H9 (cell line): ENCODE results near the gene UBE2L5. TPM values are rescaled to one million over a fixed set of nuclear protein-coding genes. Genes with fewer than 3 reads are reported as not detected.

ENCODE experiments used
- DNase-seq: peaks from one replicate; pipeline ENCODE4 v3.0.0-alpha.2; 2017
- H2AFZ ChIP-seq: one replicate; pipeline ENCODE4 v1.6.1; 2013; ENCODE audit warnings: mild to moderate bottlenecking, low read length, control low read depth, moderate library complexity
- H2AK5ac ChIP-seq: 2 replicates; pipeline ENCODE4 v1.6.1; 2013; ENCODE audit warnings: low read length, control low read depth, mixed read lengths; ENCODE audit not compliant: insufficient read length
- H2BK120ac ChIP-seq: one replicate; pipeline ENCODE4 v1.6.1; 2013; ENCODE audit warnings: low read depth, mild to moderate bottlenecking, low read length, control low read depth, inconsistent platforms; ENCODE audit not compliant: poor library complexity, severe bottlenecking
- H2BK12ac ChIP-seq: 2 replicates; pipeline ENCODE4 v1.6.1; 2013; ENCODE audit warnings: low read length, control low read depth, mixed read lengths, low read depth; ENCODE audit not compliant: insufficient read length
- H2BK15ac ChIP-seq: 2 replicates; pipeline ENCODE4 v1.6.1; 2013; ENCODE audit warnings: low read depth, low read length, control low read depth
- H2BK20ac ChIP-seq: one replicate; pipeline ENCODE4 v1.6.1; 2013; ENCODE audit warnings: low read depth, mild to moderate bottlenecking, low read length, control low read depth, inconsistent platforms; ENCODE audit not compliant: poor library complexity, severe bottlenecking
- H2BK5ac ChIP-seq: 2 replicates; pipeline ENCODE4 v1.6.1; 2013; ENCODE audit warnings: low read length, control low read depth, mixed read lengths; ENCODE audit not compliant: insufficient read length
- H3K14ac ChIP-seq: 2 replicates; pipeline ENCODE4 v1.6.1; 2013; ENCODE audit warnings: low read length, control low read depth; ENCODE audit not compliant: insufficient read depth
- H3K18ac ChIP-seq: 2 replicates; pipeline ENCODE4 v1.6.1; 2013; ENCODE audit warnings: low read depth, mild to moderate bottlenecking, mixed read lengths, low read length, control low read depth; ENCODE audit not compliant: insufficient read length
- H3K23ac ChIP-seq: 2 replicates; pipeline ENCODE4 v1.6.1; 2013; ENCODE audit warnings: low read length, control low read depth, mixed read lengths, low read depth; ENCODE audit not compliant: insufficient read length
- H3K23me2 ChIP-seq: 2 replicates; pipeline ENCODE4 v1.6.1; 2013; ENCODE audit warnings: low read depth, mild to moderate bottlenecking, mixed read lengths, low read length, control low read depth; ENCODE audit not compliant: insufficient read length, poor library complexity, severe bottlenecking
- H3K27ac ChIP-seq: 2 replicates; pipeline ENCODE4 v1.5.1; 2013; ENCODE audit warnings: low read length, control low read depth, mixed read lengths, low read depth; ENCODE audit not compliant: insufficient read length
- H3K27me3 ChIP-seq: 2 replicates; pipeline ENCODE4 v1.6.1; 2013; ENCODE audit warnings: low read length, control low read depth, inconsistent platforms; ENCODE audit not compliant: insufficient read depth
- H3K4ac ChIP-seq: 2 replicates; pipeline ENCODE4 v1.6.1; 2013; ENCODE audit warnings: low read depth, mild to moderate bottlenecking, control low read depth, inconsistent platforms, low read length, moderate library complexity
- H3K4me1 ChIP-seq: 2 replicates; pipeline ENCODE4 v1.6.1; 2013; ENCODE audit warnings: low read length, control low read depth, inconsistent platforms; ENCODE audit not compliant: insufficient read depth
- H3K4me2 ChIP-seq: 2 replicates; pipeline ENCODE4 v1.6.1; 2013; ENCODE audit warnings: low read length, control low read depth, mixed read lengths; ENCODE audit not compliant: insufficient read length, insufficient read depth
- H3K56ac ChIP-seq: 2 replicates; pipeline ENCODE4 v1.6.1; 2013; ENCODE audit warnings: low read depth, mild to moderate bottlenecking, mixed read lengths, low read length, control low read depth; ENCODE audit not compliant: insufficient read length
- H3K79me1 ChIP-seq: 2 replicates; pipeline ENCODE4 v1.6.1; 2013; ENCODE audit warnings: low read depth, mild to moderate bottlenecking, moderate library complexity, low read length, control low read depth, inconsistent platforms; ENCODE audit not compliant: insufficient read depth, poor library complexity, severe bottlenecking
- H3K79me2 ChIP-seq: 2 replicates; pipeline ENCODE4 v1.6.1; 2013; ENCODE audit warnings: low read length, control low read depth, inconsistent platforms; ENCODE audit not compliant: insufficient read depth
- H3K9ac ChIP-seq: 2 replicates; pipeline ENCODE4 v1.6.1; 2013; ENCODE audit warnings: low read length, control low read depth, mixed read lengths; ENCODE audit not compliant: insufficient read length; ENCODE audit errors: extremely low read depth
- H3K9me3 ChIP-seq: one replicate; pipeline ENCODE4 v1.6.1; 2013; ENCODE audit warnings: low read depth, low read length, inconsistent platforms; ENCODE audit not compliant: control insufficient read depth
- H3T11ph ChIP-seq: one replicate; pipeline ENCODE4 v1.6.1; 2013; ENCODE audit warnings: mild to moderate bottlenecking, low read length, control low read depth, inconsistent platforms
- H4K20me1 ChIP-seq: one replicate; pipeline ENCODE4 v1.6.1; 2013; ENCODE audit not compliant: control insufficient read depth, insufficient read length, insufficient read depth
- H4K5ac ChIP-seq: 2 replicates; pipeline ENCODE4 v1.6.1; 2013; ENCODE audit warnings: low read depth, mild to moderate bottlenecking, mixed read lengths, low read length, control low read depth; ENCODE audit not compliant: insufficient read length
- H4K8ac ChIP-seq: replicated peaks from 2 replicates; pipeline ENCODE4 v1.6.1; 2013; ENCODE audit warnings: low read length, control low read depth, mixed read lengths, low read depth; ENCODE audit not compliant: insufficient read length
- H4K91ac ChIP-seq: 2 replicates; pipeline ENCODE4 v1.6.1; 2013; ENCODE audit warnings: low read depth, mild to moderate bottlenecking, moderate library complexity, mixed read lengths, low read length, control low read depth; ENCODE audit not compliant: insufficient read length
- H3K27ac Mint-ChIP-seq, 3 experiments: 2 replicates in 2 of 3; 3 replicates in 1 of 3; pipeline ENCODE4 v1.8.0; 2020 to 2021; ENCODE audit warnings: mixed read lengths in 3 of 3, mild to moderate bottlenecking in 1 of 3, moderate library complexity in 1 of 3
- H3K27me3 Mint-ChIP-seq: 2 replicates; pipeline ENCODE4 v1.8.0; 2021; ENCODE audit warnings: low read depth, mild to moderate bottlenecking, moderate library complexity, mixed read lengths
- H3K36me3 Mint-ChIP-seq, 3 experiments: 2 replicates in 2 of 3; 3 replicates in 1 of 3; pipeline ENCODE4 v1.8.0; 2020 to 2021; ENCODE audit warnings: low read depth in 3 of 3, mixed read lengths in 3 of 3; ENCODE audit not compliant: insufficient read depth in 1 of 3
- H3K4me1 Mint-ChIP-seq, 2 experiments: 2 replicates each; pipeline ENCODE4 v1.8.0; 2020; ENCODE audit warnings: mixed read lengths in 2 of 2
- H3K4me3 Mint-ChIP-seq, 2 experiments: 2 replicates in 1 of 2; 3 replicates in 1 of 2; pipeline ENCODE4 v1.8.0; 2020 to 2021; ENCODE audit warnings: mild to moderate bottlenecking in 2 of 2, mixed read lengths in 2 of 2, moderate library complexity in 1 of 2
- H3K9me3 Mint-ChIP-seq, 2 experiments: 2 replicates in 1 of 2; 3 replicates in 1 of 2; pipeline ENCODE4 v1.8.0; 2020; ENCODE audit warnings: mild to moderate bottlenecking in 2 of 2, mixed read lengths in 2 of 2, moderate library complexity in 1 of 2
- WGBS: extraction: QIAGEN DNeasy Blood & Tissue Kit; methylation state at CpG from one replicate; pipeline ENCODE4 v1.1.7; 2013; ENCODE audit warnings: missing lambda C conversion rate, low lambda C conversion rate, mixed read lengths; ENCODE audit not compliant: insufficient read length; ENCODE audit errors: extremely low coverage; 5-methylcytosine and 5-hydroxymethylcytosine counted together
- total RNA-seq: library from RNA; stranded (reverse); gene quantifications from 2 replicates; pipeline ENCODE4 v1.2.1, GENCODE V29; 2021
- TF ChIP-seq, protein P1 (sequence below): fragments of 200-600 bp; sonication (generic); conservative IDR thresholded peaks from 3 replicates; pipeline ENCODE4 v1.8.0; 2021; ENCODE audit warnings: antibody characterized with exemption, mild to moderate bottlenecking

The UBE2L5 gene
- total RNA-seq, 1 experiment from 2014 or later, result 0.20 TPM

DNA sequence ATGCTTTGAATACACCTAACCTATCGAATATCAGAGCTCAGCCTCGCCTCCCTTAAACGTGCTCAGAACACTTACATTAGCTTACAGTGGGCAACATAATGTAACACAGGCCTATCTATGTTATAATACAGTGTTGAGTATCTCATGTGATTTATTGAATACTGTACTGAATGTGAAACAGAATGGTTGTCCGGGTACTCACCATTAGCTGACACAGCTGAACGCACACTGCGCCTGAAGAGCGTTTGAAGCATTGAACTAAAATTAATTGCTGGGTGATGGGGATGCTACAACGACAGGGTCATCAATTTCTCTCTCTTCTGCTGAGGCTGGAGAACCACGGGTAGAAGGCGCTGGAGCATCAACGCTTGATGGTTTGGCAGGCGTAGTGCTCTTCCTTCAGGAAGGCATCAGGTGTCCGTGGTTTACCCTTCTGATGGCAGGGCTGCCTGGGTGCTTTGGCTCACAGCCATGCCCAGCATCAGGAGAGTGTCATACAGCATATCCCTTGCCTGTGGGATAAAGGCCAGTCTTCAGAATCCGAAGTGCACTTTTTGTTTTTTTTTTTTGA, 46.9 kb upstream of the UBE2L5 start:
- Histone ChIP-seq H3K9ac (no peak overlapping the region), H3T11ph (no peak overlapping the region), H3K4me1 (peaks cover 10% of the 10 kb centered on the region; the same call in 1 of the 2 replicates), H3K14ac (no peak overlapping the region), H3K79me1 (no peaks in the 10 kb centered on the region), H4K5ac (no peak overlapping the region), H3K4me2 (no peak overlapping the region), H2BK12ac (no peak overlapping the region), H3K79me2 (no peaks in the 10 kb centered on the region), H2AK5ac (no peak overlapping the region), H4K20me1 (no peaks in the 10 kb centered on the region), H2BK5ac (no peak overlapping the region), H3K23me2 (no peaks in the 10 kb centered on the region), H3K27me3 (no peaks in the 10 kb centered on the region), H3K23ac (no peak overlapping the region), H3K18ac (no peak overlapping the region), H4K91ac (no peak overlapping the region), H4K8ac (no peak overlapping the region), H2BK120ac (no peak overlapping the region), H3K56ac (no peak overlapping the region), H3K27ac (no peak overlapping the region), H2BK15ac (no peak overlapping the region), H3K9me3 (no peaks in the 10 kb centered on the region), H2BK20ac (no peak overlapping the region), H2AFZ (no peak overlapping the region), H3K4ac (no peak overlapping the region)
- no peak for DNase-seq
- H3K9me3 Mint-ChIP-seq, result no peaks in the 10 kb centered on the region
- H3K36me3 Mint-ChIP-seq, result no peaks in the 10 kb centered on the region
- H3K27ac Mint-ChIP-seq, result no peak overlapping the region
- peaks cover 12 to 21% of the 10 kb centered on the region in 2 experiments for H3K4me1 Mint-ChIP-seq
- no CpG with 5 or more reads among the region's 14 CpGs for WGBS
- H3K4me3 Mint-ChIP-seq, result no peak overlapping the region
- peaks cover 4% of the 10 kb centered on the region; the same call in 1 of the 2 replicates for H3K27me3 Mint-ChIP-seq
- TF ChIP-seq, protein P1, sequence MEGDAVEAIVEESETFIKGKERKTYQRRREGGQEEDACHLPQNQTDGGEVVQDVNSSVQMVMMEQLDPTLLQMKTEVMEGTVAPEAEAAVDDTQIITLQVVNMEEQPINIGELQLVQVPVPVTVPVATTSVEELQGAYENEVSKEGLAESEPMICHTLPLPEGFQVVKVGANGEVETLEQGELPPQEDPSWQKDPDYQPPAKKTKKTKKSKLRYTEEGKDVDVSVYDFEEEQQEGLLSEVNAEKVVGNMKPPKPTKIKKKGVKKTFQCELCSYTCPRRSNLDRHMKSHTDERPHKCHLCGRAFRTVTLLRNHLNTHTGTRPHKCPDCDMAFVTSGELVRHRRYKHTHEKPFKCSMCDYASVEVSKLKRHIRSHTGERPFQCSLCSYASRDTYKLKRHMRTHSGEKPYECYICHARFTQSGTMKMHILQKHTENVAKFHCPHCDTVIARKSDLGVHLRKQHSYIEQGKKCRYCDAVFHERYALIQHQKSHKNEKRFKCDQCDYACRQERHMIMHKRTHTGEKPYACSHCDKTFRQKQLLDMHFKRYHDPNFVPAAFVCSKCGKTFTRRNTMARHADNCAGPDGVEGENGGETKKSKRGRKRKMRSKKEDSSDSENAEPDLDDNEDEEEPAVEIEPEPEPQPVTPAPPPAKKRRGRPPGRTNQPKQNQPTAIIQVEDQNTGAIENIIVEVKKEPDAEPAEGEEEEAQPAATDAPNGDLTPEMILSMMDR, result no peak
